Tibial nerve (tissue), 4 donors: Measurements from ENCODE around the gene KLHL24. TPM values are rescaled to one million over a fixed set of nuclear protein-coding genes. Genes with fewer than 3 reads are reported as not detected.

Source experiments
- DNase-seq, 2 donors: peaks; one replicate each; pipeline ENCODE4 v3.0.0-alpha.2; 2019; ENCODE audit warnings: low spot score in 2 of 2
- H3K27ac ChIP-seq, 4 donors: fragments of 200-600 bp; sonication (generic) in 3 of 4; one replicate each; pipeline ENCODE4 v1.5.1; 2017 to 2019; ENCODE audit warnings: mild to moderate bottlenecking in 1 of 4
- H3K27me3 ChIP-seq, 2 donors: fragments of 200-600 bp; sonication (generic) in 1 of 2; one replicate each; pipeline versions ENCODE4 v1.5.1 to v1.6.0; 2017 to 2019
- H3K36me3 ChIP-seq, 3 donors: fragments of 200-600 bp; sonication (generic); one replicate each; pipeline ENCODE4 v1.5.1; 2018 to 2019
- H3K4me1 ChIP-seq, 4 donors: fragments of 200-600 bp; sonication (generic) in 3 of 4; one replicate each; pipeline ENCODE4 v1.5.1; 2017 to 2019
- H3K4me3 ChIP-seq, 4 donors: fragments of 200-600 bp; sonication (generic) in 3 of 4; one replicate each; pipeline ENCODE4 v1.5.1; 2017 to 2019; ENCODE audit warnings: mild to moderate bottlenecking in 1 of 4, moderate library complexity in 1 of 4
- H3K9me3 ChIP-seq, 4 donors: fragments of 200-600 bp; sonication (generic) in 3 of 4; one replicate each; pipeline ENCODE4 v1.5.1; 2017 to 2019
- EP300 ChIP-seq, 2 donors: sonication (generic); formaldehyde crosslinking; IDR thresholded peaks; one replicate each; pipeline ENCODE4 v1.6.1; 2017; ENCODE audit warnings: antibody characterized with exemption in 2 of 2, mild to moderate bottlenecking in 1 of 2
- POLR2A ChIP-seq, 2 donors: fragments of 450-650 bp; IDR thresholded peaks; one replicate each; pipeline ENCODE4 v1.6.1; 2017; ENCODE audit warnings: antibody characterized with exemption in 2 of 2, mild to moderate bottlenecking in 2 of 2, moderate library complexity in 2 of 2
- WGBS, 2 donors: methylation state at CpG; one replicate each; pipeline ENCODE4 v1.1.5; 2018; 5-methylcytosine and 5-hydroxymethylcytosine counted together
- total RNA-seq, 4 donors: library from RNA; depleted of rRNA; stranded (reverse); fragments of >200 nt; gene quantifications; one replicate each; pipeline ENCODE4 v1.1.0, GENCODE V29; 2016
- TF ChIP-seq, protein P1 (sequence below), 5 experiments: fragments of 200-600 bp in 3 of 5; fragments of 450-650 bp in 2 of 5; sonication (generic) in 3 of 5; IDR thresholded peaks; one replicate each; pipeline ENCODE4 v1.5.1; 2016 to 2019; ENCODE audit warnings: antibody characterized with exemption in 5 of 5, mild to moderate bottlenecking in 3 of 5, moderate library complexity in 2 of 5

The KLHL24 gene
- total RNA-seq, 4 donors from 2014 or later = 42.6 to 125 (median 92.5) TPM

DNA sequence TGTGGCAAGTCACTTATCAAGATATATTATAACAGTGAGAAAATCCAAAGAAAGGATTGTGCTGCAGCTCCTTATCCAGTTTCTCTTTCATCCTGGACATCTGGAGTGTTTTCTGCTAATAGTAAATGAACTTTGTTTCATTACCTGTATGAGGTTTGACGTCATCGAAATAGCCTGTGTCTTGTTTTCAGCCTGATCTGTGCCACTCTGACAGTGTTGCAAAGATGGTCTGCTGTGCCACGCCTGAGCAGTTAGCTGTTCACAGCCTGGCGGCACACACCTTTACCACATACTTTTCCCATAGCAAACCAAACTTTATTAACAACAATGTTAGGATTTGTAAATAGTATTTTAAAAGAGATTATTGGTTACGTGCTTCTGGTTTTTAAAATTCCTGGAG is 96.2 kb downstream of the KLHL24 start:
- peaks cover 0 to 87% (median 0%) of the 10 kb centered on the region in 3 donors for H3K36me3 ChIP-seq
- no peak for DNase-seq

DNA sequence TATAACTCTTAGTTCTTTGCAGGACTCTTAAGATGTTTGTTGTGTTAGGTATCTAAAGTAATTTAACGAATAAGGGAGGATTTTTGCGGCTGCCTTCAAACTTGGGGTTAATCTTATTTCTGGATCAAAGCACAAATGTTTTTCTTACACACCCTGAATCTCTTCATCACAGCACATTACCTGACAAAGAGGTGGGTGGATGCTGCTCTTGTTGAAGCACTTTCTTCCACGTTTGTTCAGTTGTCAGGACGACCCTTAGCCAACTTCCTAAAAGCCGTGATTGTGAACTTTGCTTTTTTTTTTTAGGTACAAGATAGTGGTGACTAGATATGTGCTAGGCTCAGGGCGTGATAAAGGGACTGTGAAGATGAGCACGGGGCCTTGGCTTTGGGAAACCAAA is 98.1 kb downstream of the KLHL24 start:
- no peaks in the 10 kb centered on the region for H3K27me3 ChIP-seq
- no peak overlapping the region for H3K4me3 ChIP-seq
- 84 to 90% methylated on average over 7 of the region's 7 CpGs for WGBS, 2 donors
- DNase-seq = no peak
- no peak overlapping the region for H3K27ac ChIP-seq
- no peak for TF ChIP-seq EP300 (IDR thresholded peaks at IDR 0.05)
- TF ChIP-seq POLR2A (IDR thresholded peaks at IDR 0.05) = no peak
- TF ChIP-seq, protein P1, sequence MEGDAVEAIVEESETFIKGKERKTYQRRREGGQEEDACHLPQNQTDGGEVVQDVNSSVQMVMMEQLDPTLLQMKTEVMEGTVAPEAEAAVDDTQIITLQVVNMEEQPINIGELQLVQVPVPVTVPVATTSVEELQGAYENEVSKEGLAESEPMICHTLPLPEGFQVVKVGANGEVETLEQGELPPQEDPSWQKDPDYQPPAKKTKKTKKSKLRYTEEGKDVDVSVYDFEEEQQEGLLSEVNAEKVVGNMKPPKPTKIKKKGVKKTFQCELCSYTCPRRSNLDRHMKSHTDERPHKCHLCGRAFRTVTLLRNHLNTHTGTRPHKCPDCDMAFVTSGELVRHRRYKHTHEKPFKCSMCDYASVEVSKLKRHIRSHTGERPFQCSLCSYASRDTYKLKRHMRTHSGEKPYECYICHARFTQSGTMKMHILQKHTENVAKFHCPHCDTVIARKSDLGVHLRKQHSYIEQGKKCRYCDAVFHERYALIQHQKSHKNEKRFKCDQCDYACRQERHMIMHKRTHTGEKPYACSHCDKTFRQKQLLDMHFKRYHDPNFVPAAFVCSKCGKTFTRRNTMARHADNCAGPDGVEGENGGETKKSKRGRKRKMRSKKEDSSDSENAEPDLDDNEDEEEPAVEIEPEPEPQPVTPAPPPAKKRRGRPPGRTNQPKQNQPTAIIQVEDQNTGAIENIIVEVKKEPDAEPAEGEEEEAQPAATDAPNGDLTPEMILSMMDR (IDR thresholded peaks at IDR 0.05) = no peak
- H3K9me3 ChIP-seq = no peaks in the 10 kb centered on the region
- H3K4me1 ChIP-seq = peaks cover 0 to 9% (median 0%) of the 10 kb centered on the region in 4 donors
- H3K36me3 ChIP-seq = peaks cover 0 to 84% (median 0%) of the 10 kb centered on the region in 3 donors

More for the DNA sequence above, 96.2 kb downstream of the KLHL24 start:
- 93 to 94% methylated on average over 5 of the region's 5 CpGs for WGBS, 2 donors
- H3K4me3 ChIP-seq = no peak overlapping the region
- no peak for TF ChIP-seq EP300 (IDR thresholded peaks at IDR 0.05)
- TF ChIP-seq, protein P1 (IDR thresholded peaks at IDR 0.05) = no peak
- no peak for TF ChIP-seq POLR2A (IDR thresholded peaks at IDR 0.05)
- H3K27ac ChIP-seq = no peak overlapping the region
- H3K27me3 ChIP-seq = no peaks in the 10 kb centered on the region
- H3K9me3 ChIP-seq = no peaks in the 10 kb centered on the region
- H3K4me1 ChIP-seq = peaks cover 0 to 9% (median 0%) of the 10 kb centered on the region in 4 donors

Other genes with a start within 250 kb of the KLHL24 start
- gene MCF2L2, start 207.0 kb upstream of the KLHL24 start, total RNA-seq = 10 to 100 TPM in 1 of 4 donors, 1 to 10 TPM in 2, under 1 TPM in 1; 0.90 to 24.9 (median 1.8) TPM
- 1 to 10 TPM; 2.1 to 4.5 (median 3.0) TPM for gene KLHL6, start 79.9 kb upstream of the KLHL24 start, total RNA-seq
- gene YEATS2, start 62.2 kb downstream of the KLHL24 start, total RNA-seq = 10 to 100 TPM; 26.7 to 45.0 (median 27.8) TPM
- 10 to 100 TPM in 1 of 4 donors, 1 to 10 TPM in 2, under 1 TPM in 1; 0.42 to 21.6 (median 3.6) TPM for gene MAP6D1, start 190.0 kb downstream of the KLHL24 start, total RNA-seq
- gene PARL, start 249.3 kb downstream of the KLHL24 start, total RNA-seq = 10 to 100 TPM; 47.6 to 66.6 (median 55.7) TPM